NB4 (cell line): Measurements from ENCODE around the gene FAM241A.
"Not testable (repeated sequence)": the region's sequence is repeated elsewhere in the genome, so short reads cannot be mapped to it uniquely, and the experiment has no call there.

ENCODE experiments used
- CTCF ChIP-seq: IDR thresholded peaks from one replicate; pipeline ENCODE4 v1.5.1; 2012; ENCODE audit warnings: low read depth, low read length
- MAX ChIP-seq: IDR thresholded peaks from 2 replicates; pipeline ENCODE4 v1.6.1; 2011; ENCODE audit warnings: low read depth, low read length
- POLR2A ChIP-seq: IDR thresholded peaks from 2 replicates; pipeline ENCODE4 v1.6.1; 2011; ENCODE audit warnings: mild to moderate bottlenecking; ENCODE audit not compliant: insufficient read length; ENCODE audit errors: extremely low read depth

- not testable (repeated sequence) for TF ChIP-seq CTCF, POLR2A, MAX
Observed at GRCh38 chr4:112171051-112171763, 26.0 kb downstream of the FAM241A start.
